Stimulated activated CD8-positive, alpha-beta memory T cell treated with anti-CD3 and anti-CD28 coated beads, Interleukin-15, amount 100 ng/mL, for 24 hours (primary cell): ENCODE data around the gene DSCAML1.
"Not testable (repeated sequence)": the region's sequence is repeated elsewhere in the genome, so short reads cannot be mapped to it uniquely, and the experiment has no call there.

Source experiments
- DNase-seq: peaks from one replicate; pipeline ENCODE4 v3.0.0-alpha.2; 2020; ENCODE audit warnings: low read depth

The DSCAML1 gene

DNA sequence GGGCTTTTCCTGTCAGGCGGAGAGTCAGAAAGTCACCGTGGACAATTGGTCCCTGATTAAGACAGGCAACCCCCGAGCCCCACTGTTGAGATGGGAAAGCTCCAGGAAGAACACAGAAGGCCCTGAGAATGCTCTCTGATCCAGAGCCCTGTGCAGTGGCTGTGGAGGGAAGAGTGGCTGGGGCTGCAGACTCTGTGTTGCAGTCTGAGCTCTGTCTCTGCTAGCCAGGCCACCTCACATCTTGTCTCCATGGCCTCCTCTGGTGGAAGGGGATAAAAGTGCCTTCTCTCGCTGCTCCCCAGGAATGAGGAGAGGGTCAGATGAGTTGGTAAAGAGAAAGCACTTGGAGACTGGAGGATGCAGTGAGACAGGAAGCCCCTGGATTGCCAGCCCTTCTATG lies 328.1 kb downstream of the DSCAML1 start:
- DNase-seq, result no peak

- no peak for DNase-seq
Observed at GRCh38 chr11:117467770-117468169, 329.2 kb downstream of the DSCAML1 start.

GRCh38 chr11:117466966-117467365 lies 330.1 kb downstream of the DSCAML1 start:
- no peak for DNase-seq

GRCh38 chr11:117465236-117465997 lies 331.6 kb downstream of the DSCAML1 start:
- DNase-seq, result no peak

DNA sequence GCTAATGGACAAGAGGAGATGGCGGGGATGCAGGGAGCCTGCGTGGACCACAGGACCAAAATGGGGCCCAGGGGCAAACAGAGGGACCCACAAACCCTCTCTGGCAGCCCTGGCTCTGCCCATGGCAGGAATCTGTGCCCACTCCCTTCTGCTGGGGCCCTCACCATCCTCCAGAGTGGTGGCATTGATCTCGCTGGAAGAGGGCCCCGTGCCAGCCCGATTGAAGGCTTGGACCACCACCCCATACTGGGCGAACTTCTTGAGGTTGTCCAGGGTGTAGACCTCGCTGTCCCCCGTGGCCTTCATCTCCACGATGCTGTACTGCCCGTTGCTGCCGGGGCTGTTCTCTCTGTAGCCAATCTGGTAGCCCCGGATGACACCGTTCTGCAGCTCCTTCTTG lies 332.2 kb downstream of the DSCAML1 start:
- no peak for DNase-seq

DNA sequence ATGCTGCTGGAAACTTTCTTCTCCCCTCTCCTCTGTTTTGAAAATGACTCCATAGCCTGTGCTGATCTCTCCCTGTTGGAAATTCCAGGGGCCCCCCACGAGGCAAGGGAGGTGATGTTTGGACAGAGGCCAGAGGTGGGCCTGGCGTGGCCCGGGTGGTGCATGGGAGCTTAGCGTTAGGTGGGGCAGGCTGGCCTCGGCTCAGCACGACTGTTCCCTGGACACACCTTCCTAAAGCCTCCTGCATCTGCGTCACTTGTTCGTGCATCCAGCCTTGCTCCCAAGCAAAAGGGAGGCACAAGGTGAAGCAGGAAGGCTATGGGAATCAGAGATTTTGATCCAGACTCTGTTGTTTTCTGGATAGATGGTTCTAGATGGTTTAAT lies 334.2 kb downstream of the DSCAML1 start:
- DNase-seq, result no peak

DNA sequence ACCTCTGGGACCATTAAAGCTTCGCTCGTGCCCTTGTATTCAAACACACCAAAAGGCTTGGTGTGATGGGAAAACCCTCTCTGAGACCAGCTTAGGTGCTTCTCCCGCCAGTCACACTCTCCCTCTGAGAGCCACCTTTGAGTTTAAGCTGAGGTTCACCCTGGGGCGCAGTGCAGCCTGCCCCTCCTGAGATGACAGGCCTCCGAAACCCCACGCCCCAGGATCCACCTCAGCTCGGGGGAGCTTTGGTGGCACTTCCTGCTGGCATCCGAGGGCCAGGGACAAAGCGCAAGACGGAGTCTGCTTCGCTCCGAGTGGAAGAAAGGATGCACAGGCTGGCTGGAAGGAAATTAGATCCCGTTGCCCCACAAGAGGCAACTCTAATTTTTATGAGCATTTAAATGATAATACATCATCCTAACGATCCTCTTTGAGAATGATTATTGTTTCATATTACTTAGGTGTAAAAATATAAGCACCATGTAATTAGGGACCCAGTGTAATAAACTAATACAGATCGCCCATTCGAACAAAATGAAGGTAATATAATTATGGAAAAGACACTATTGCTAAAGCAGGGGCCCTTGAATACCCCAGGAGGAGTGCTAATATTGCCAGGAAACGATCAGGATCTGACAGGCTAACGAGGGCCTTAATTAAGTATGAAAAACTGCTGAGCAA lies 334.7 kb downstream of the DSCAML1 start:
- no peak for DNase-seq

- no peak for DNase-seq
Observed at GRCh38 chr11:117461396-117462182, 335.4 kb downstream of the DSCAML1 start.

GRCh38 chr11:117459979-117460300 lies 337.1 kb downstream of the DSCAML1 start:
- no peak for DNase-seq

DNA sequence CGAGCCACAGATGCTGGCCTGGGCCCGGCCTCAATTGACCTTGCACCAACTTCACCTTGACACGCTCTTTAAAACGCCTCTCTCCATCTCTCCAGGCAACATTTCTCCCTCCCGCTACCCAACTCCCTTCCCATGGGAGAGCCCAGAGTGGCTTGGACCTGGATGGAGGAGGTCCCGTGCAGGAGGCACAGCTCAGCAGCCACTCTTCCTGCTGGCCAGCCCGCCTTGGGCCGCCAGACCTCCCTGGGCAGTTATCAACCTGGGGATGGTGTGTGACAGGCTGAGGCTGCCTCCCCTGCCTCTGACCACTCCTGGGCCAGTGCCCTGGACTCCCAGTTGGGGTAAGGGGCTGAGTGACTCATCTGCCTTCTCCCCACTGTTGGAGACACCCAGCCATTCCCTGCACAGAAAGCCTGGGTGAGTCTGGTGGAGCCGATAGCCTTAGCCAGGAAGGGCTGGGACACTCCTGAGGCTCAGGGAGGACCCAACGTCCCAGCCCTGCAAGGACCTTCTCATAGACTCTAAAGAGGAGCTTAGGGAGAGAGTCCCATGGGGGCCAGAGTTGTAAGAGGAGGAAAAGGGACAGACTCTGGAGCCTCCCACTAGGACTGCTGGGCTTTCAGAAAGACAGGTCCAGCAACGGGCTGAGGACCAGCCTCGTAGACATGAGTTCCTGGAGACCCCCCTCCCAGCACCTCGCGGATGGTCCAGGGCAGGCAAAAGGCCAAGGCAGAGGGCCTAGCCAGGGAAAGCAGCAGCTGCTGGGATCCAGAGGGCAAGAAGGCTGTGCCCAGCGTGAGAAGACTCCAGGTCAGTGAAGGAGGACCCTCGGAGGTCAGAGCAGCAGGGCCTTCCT lies 337.7 kb downstream of the DSCAML1 start:
- DNase-seq, result no peak

GRCh38 chr11:117458275-117459122 lies 338.5 kb downstream of the DSCAML1 start:
- DNase-seq, result no peak

- DNase-seq, result no peak
Observed at GRCh38 chr11:117457835-117458234, 339.2 kb downstream of the DSCAML1 start.

GRCh38 chr11:117457031-117457785 lies 339.8 kb downstream of the DSCAML1 start:
- no peak for DNase-seq

DNA sequence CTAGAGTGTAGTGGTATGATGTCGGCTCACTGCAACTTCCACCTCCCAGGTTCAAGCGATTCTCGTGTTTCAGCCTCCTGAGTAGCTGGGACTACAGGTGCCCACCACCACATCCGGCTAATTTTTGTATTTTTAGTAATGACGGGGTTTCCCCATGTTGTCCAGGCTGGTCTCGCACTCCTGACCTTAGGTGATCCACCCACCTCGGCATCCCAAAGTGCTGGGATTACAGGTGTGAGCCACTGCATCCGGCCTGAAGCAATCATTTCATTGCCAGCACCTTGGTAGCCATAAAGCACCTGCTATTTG lies 340.3 kb downstream of the DSCAML1 start:
- DNase-seq, result not testable (repeated sequence)

- DNase-seq, result no peak
Observed at GRCh38 chr11:117456027-117456720, 340.8 kb downstream of the DSCAML1 start.

DNA sequence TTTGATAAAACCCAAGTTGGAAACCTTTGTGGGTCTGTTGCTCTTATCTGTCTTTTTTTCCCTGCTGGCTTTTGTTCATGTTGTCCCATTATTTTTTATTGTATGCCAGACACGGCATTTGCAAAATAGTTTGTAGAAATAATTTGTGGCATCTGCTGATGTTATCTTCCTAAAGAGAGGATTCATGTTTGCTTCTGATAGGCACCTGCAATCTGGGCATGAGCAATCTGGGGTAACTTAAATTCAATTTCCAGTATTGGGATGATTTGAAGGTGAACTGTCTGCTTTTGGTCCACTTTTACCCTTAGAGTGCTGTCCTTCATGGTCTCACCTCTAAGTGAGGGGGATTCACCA lies 342.5 kb downstream of the DSCAML1 start:
- DNase-seq, result no peak

DNA sequence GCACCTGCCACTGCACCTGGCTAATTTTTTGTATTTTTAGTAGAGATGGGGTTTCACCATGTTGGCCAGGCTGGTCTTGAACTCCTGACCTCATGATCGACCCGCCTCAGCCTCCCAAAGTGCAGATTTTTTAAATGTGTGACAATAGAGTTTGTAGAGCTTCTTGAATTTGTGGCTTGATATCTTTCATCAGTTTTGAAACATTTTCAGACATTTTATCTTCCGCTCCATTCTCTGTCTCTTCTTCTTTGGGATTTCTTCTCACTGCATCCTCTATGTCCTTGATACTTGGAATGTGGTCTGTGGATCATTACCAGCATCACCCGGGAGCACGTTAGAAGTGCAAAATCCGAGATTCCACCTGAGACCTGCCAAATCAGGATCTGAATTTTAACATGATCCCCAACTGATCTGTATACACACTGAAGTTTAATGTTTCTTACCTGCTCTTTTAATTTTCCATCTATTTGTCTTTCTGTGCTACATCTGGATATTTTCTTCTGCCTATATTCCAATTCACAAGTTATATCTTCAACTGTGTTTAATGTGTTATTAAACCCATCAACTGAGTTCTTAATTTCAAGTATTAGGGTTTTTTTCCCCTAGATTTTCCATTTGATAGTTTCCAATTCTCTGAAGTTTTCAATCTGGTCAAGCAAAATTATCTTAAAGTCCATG lies 343.0 kb downstream of the DSCAML1 start:
- no peak for DNase-seq

DNA sequence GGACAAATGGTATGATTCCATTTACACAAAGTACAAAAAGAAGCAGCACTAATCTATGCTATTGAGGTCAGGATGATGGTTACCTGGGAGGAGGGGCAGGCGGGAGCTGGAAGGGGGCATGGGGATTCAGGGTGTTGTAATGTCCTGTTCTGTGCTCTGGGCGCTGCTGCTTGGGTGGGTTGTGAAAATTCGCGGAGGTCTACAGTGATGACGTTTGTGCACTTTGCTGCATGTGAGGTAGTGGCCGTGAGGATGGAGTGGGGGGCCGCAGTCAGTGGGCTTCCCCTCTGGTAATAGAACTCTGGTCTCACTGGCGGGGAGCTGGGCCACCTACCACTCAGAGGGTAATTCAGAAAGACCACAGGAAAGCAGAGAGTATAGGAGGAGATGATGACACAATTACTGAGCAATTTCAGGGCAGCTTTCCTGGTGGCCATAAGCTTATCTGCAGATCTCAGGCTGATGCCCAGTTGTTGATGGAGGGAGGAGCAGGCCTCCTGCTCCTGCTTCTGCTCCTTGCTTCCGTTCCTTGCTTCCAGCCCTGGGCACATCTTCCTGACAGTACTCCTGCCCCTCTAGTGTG lies 347.8 kb downstream of the DSCAML1 start:
- no peak for DNase-seq
